NCI-H128 (cell line): Measurements from ENCODE around the gene DHX9.
"Not testable (repeated sequence)": the region's sequence is repeated elsewhere in the genome, so short reads cannot be mapped to it uniquely, and the experiment has no call there.

ENCODE experiments used
- DNase-seq: peaks from one replicate; lab custom pipeline; 2025; ENCODE audit not compliant: unreplicated experiment; lab: John Stamatoyannopoulos, UW

Gene DHX9

GRCh38 chr1:182888736-182889531, 49.8 kb downstream of the DHX9 start:
- no peak for DNase-seq

- no peak for DNase-seq
Measured at GRCh38 chr1:182889997-182890396, 50.9 kb downstream of the DHX9 start.

GRCh38 chr1:182890927-182891610, 51.9 kb downstream of the DHX9 start:
- DNase-seq = no peak

- no peak for DNase-seq
Measured at GRCh38 chr1:182897696-182898095, 58.5 kb downstream of the DHX9 start.

- DNase-seq = not testable (repeated sequence)
Measured at GRCh38 chr1:182901946-182902345, 62.8 kb downstream of the DHX9 start.

GRCh38 chr1:182905321-182905720, 66.2 kb downstream of the DHX9 start:
- DNase-seq = no peak

GRCh38 chr1:182909578-182909977, 70.4 kb downstream of the DHX9 start:
- no peak for DNase-seq

- DNase-seq = no peak
Measured at GRCh38 chr1:182910143-182910542, 71.0 kb downstream of the DHX9 start.

GRCh38 chr1:182913401-182913800, 74.3 kb downstream of the DHX9 start:
- no peak for DNase-seq

GRCh38 chr1:182917378-182917777, 78.2 kb downstream of the DHX9 start:
- no peak for DNase-seq

GRCh38 chr1:182925661-182926060, 86.5 kb downstream of the DHX9 start:
- no peak for DNase-seq

GRCh38 chr1:182927693-182928433, 88.7 kb downstream of the DHX9 start:
- no peak for DNase-seq

- DNase-seq = no peak
Measured at GRCh38 chr1:182930985-182931384, 91.8 kb downstream of the DHX9 start.

- DNase-seq = no peak
Measured at GRCh38 chr1:182935716-182936115, 96.6 kb downstream of the DHX9 start.
